ENCODE data around the gene C19orf33. TPM values are rescaled to one million over a fixed set of nuclear protein-coding genes. Genes with fewer than 3 reads are reported as not detected.

Gene C19orf33
- total RNA-seq, 4 donors from 2014 or later: 76.0 to 1,160 (median 338) TPM

DNA sequence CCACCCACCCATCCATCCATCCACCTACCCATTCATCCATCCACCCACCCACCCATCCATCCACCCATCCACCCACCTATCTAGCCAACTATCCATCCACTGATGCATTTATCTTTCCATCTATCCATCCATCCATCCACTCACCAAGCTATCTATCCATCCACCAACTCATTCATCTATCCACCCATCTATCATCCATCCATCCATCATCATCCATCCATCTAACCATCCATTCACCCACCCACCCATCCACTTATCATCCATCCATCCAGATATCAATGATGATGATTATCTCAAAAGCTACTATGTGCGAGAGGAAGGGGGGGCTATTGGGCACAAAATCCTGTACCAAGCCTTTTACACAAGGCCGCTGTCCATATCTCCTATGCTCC, 6.2 kb downstream of the C19orf33 start:
- peaks cover 0 to 3% (median 0%) of the 10 kb centered on the region in 4 donors for H3K36me3 ChIP-seq
- no peak for DNase-seq
- H3K4me3 ChIP-seq: no peak overlapping the region
- in situ Hi-C loops (cut with MboI; ENCODE audit: low pct_ligation_motif_present in 1 of 4, low pct_unique_long_range_greater_than_20kb in 1 of 4, low sequenced_read_pairs in 3 of 4) (no loop called here), intact Hi-C loops (cut with DNase I; ENCODE audit: low total_unique reads) (no loop called here)
- H3K4me1 ChIP-seq: peaks cover 0 to 12% (median 5%) of the 10 kb centered on the region in 4 donors
- TF ChIP-seq CTCF (IDR thresholded peaks at IDR 0.05) (no peak), POLR2A (IDR thresholded peaks at IDR 0.05) (no peak), POLR2AphosphoS5 (IDR thresholded peaks at IDR 0.05) (no peak), EP300 (IDR thresholded peaks at IDR 0.05; ENCODE audit: low read depth) (no peak)
- no peaks in the 10 kb centered on the region for H3K27me3 ChIP-seq
- H3K27ac ChIP-seq: no peak overlapping the region
- no peaks in the 10 kb centered on the region for H3K9me3 ChIP-seq
- WGBS, 2 donors (ENCODE audit: low coverage in 1 of 2): 66% methylated on average over 2 of the region's 2 CpGs; no CpG with 5 or more reads in 1 of the 2 donors

DNA sequence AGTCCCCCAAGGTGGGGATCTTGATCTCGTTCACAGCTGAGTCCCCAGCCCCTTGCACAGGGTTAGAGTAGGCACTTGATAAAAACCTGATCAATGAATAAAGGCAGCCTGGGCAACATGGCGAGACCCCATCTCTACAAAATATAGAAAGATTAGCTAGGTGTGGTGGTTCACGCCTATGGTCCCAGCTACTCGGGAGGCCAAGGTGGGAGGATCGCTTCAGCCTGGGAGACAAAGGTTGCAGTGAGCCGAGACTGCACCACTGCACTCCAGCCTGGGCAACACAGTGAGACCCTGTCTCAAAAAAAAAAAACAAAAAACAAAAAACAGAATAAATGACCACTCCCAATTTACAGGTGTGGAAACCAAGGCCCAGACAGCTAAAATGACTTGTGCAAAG, 6.9 kb downstream of the C19orf33 start:
- TF ChIP-seq POLR2A (IDR thresholded peaks at IDR 0.05) (no peak), POLR2AphosphoS5 (IDR thresholded peaks at IDR 0.05) (no peak), CTCF (IDR thresholded peaks at IDR 0.05) (no peak), EP300 (IDR thresholded peaks at IDR 0.05; ENCODE audit: low read depth) (no peak)
- no peak for DNase-seq
- H3K4me3 ChIP-seq: no peak overlapping the region
- intact Hi-C loops (cut with DNase I; ENCODE audit: low total_unique reads): no loop called here
- H3K27me3 ChIP-seq: no peaks in the 10 kb centered on the region
- H3K27ac ChIP-seq: no peak overlapping the region
- 96 to 100% methylated on average over 4 to 6 of the region's 6 CpGs for WGBS, 2 donors (ENCODE audit: low coverage in 1 of 2)
- in situ Hi-C loops (cut with MboI; ENCODE audit: low pct_ligation_motif_present in 1 of 4, low pct_unique_long_range_greater_than_20kb in 1 of 4, low sequenced_read_pairs in 3 of 4): no loop called here
- peaks cover 0 to 9% (median 5%) of the 10 kb centered on the region in 4 donors for H3K4me1 ChIP-seq
- peaks cover 0 to 3% (median 0%) of the 10 kb centered on the region in 4 donors for H3K36me3 ChIP-seq
- no peaks in the 10 kb centered on the region for H3K9me3 ChIP-seq

- DNase-seq: peak; percentile 97
- peak within 1 kb of the TSS; percentile 34 to 61 (median 47) for H3K4me3 ChIP-seq
- peaks cover 9 to 40% (median 24%) of the 10 kb centered on the region in 4 donors for H3K4me1 ChIP-seq
- no peaks in the 10 kb centered on the region for H3K27me3 ChIP-seq
- WGBS, 2 donors (ENCODE audit: low coverage in 1 of 2): 2 to 3% methylated on average over 6 to 40 of the region's 64 CpGs
- TF ChIP-seq EP300 (IDR thresholded peaks at IDR 0.05; ENCODE audit: low read depth): peak; percentile 7
- peak; percentile 64 for TF ChIP-seq POLR2A (IDR thresholded peaks at IDR 0.05)
- TF ChIP-seq POLR2AphosphoS5 (IDR thresholded peaks at IDR 0.05): peak; percentile 58 to 69 (median 66)
- peak in 1 of 5 experiments; percentile 26 for TF ChIP-seq CTCF (IDR thresholded peaks at IDR 0.05)
- in situ Hi-C loops (cut with MboI; ENCODE audit: low pct_ligation_motif_present in 1 of 4, low pct_unique_long_range_greater_than_20kb in 1 of 4, low sequenced_read_pairs in 3 of 4) (no loop called here), intact Hi-C loops (cut with DNase I; ENCODE audit: low total_unique reads) (no loop called here)
- H3K9me3 ChIP-seq: no peaks in the 10 kb centered on the region
- H3K27ac ChIP-seq: peak within 1 kb of the TSS; percentile 80 to 91 (median 86)
- H3K36me3 ChIP-seq: no peaks in the 10 kb centered on the region
These were observed 11.8 kb downstream of the C19orf33 start, which contains the start of gene YIF1B for GRCh38 chr19:38315657-38316476. YIF1B (minus strand) TSS chr19:38315947; CDS start chr19:38315917, 30 bp downstream.

DNA sequence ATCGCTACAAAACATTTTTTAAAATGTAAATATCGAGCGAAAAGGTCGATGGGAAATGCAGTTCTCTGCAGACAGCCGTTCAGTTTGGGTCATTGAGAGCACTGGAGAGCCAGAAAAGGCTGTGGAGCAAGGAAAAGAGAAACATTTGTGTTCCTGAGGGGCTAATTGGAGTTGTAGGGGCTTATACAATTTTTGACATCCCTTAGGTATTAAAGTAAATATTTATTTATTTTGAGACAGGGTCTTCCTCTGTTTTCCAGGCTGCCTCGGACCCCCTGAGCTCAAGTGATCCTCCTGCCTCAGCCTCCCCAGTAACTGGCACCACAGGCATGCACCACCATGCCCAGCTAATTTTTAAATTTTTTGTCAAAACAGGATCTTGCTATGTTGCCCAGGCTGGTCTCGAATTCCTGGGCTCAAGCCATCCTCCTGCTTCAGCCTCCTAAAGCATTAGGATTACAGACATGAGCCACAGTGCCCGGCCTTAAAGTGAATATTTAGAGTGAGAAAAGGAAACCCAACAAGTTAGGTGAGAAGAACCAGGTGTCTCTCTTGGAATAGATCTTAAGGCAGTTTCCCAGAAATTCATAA, 12.5 kb downstream of the C19orf33 start:
- peak overlapping the region in 3 of 4 donors; percentile 23 to 61 (median 57) for H3K4me3 ChIP-seq
- 30 to 33% methylated on average over 4 to 8 of the region's 8 CpGs for WGBS, 2 donors (ENCODE audit: low coverage in 1 of 2)
- TF ChIP-seq POLR2A (IDR thresholded peaks at IDR 0.05): no peak
- TF ChIP-seq POLR2AphosphoS5 (IDR thresholded peaks at IDR 0.05): no peak
- no peak for TF ChIP-seq CTCF (IDR thresholded peaks at IDR 0.05)
- TF ChIP-seq EP300 (IDR thresholded peaks at IDR 0.05; ENCODE audit: low read depth): no peak
- DNase-seq: no peak
- H3K27ac ChIP-seq: peak overlapping the region; percentile 80 to 91 (median 86)
- H3K4me1 ChIP-seq: peaks cover 16 to 47% (median 31%) of the 10 kb centered on the region in 4 donors
- in situ Hi-C loops (cut with MboI; ENCODE audit: low pct_ligation_motif_present in 1 of 4, low pct_unique_long_range_greater_than_20kb in 1 of 4, low sequenced_read_pairs in 3 of 4) (no loop called here), intact Hi-C loops (cut with DNase I; ENCODE audit: low total_unique reads) (no loop called here)
- H3K27me3 ChIP-seq: no peaks in the 10 kb centered on the region
- H3K9me3 ChIP-seq: no peaks in the 10 kb centered on the region
- no peaks in the 10 kb centered on the region for H3K36me3 ChIP-seq
